GM03348 (cell line): ENCODE measurements around the gene VPS18.

ENCODE experiments used
- DNase-seq: peaks from one replicate; pipeline ENCODE4 v3.0.0; 2012; ENCODE audit warnings: low spot score

VPS18 gene

GRCh38 chr15:40925495-40925862, 31.2 kb downstream of the VPS18 start:
- no peak for DNase-seq

GRCh38 chr15:40925863-40926658, 31.8 kb downstream of the VPS18 start:
- peak; percentile 44 for DNase-seq

GRCh38 chr15:40926659-40927494, 32.6 kb downstream of the VPS18 start:
- DNase-seq, result no peak

- no peak for DNase-seq
Observed at GRCh38 chr15:40927495-40927872, 33.2 kb downstream of the VPS18 start.

- DNase-seq, result no peak
Observed at GRCh38 chr15:40927873-40928806, 33.9 kb downstream of the VPS18 start.

- DNase-seq, result no peak
Observed at GRCh38 chr15:40928821-40929659, 34.8 kb downstream of the VPS18 start, which contains the start of gene DLL4. Gene DLL4 (plus strand): TSS chr15:40929340. CDS start chr15:40929669, 329 bp downstream.

GRCh38 chr15:40929660-40930429, 35.6 kb downstream of the VPS18 start:
- DNase-seq, result peak; percentile 54

- DNase-seq, result no peak
Observed at GRCh38 chr15:40930430-40931299, 36.4 kb downstream of the VPS18 start.

GRCh38 chr15:40931300-40932142, 37.3 kb downstream of the VPS18 start:
- no peak for DNase-seq

- no peak for DNase-seq
Observed at GRCh38 chr15:40932156-40932555, 37.9 kb downstream of the VPS18 start.

- DNase-seq, result no peak
Observed at GRCh38 chr15:40932649-40933516, 38.6 kb downstream of the VPS18 start.

GRCh38 chr15:40933517-40933902, 39.3 kb downstream of the VPS18 start:
- DNase-seq, result no peak

GRCh38 chr15:40934457-40934856, 40.2 kb downstream of the VPS18 start:
- DNase-seq, result no peak

- no peak for DNase-seq
Observed at GRCh38 chr15:40936234-40936708, 42.0 kb downstream of the VPS18 start.

GRCh38 chr15:40936709-40937666, 42.7 kb downstream of the VPS18 start:
- no peak for DNase-seq
